GM19193 (cell line): Measurements from ENCODE around the gene NUBP1.

ENCODE experiments used
- POLR2A ChIP-seq: IDR thresholded peaks from 4 replicates; pipeline ENCODE4 v1.6.1; 2011; ENCODE audit not compliant: insufficient read depth, insufficient read length; ENCODE audit errors: extremely low read depth

The NUBP1 gene

GRCh38 chr16:10743227-10743609, 424 bp upstream of the NUBP1 start:
- TF ChIP-seq POLR2A, result no peak

GRCh38 chr16:10744370-10745030, 858 bp downstream of the NUBP1 start:
- no peak for TF ChIP-seq POLR2A

GRCh38 chr16:10745841-10746240, 2.2 kb downstream of the NUBP1 start:
- no peak for TF ChIP-seq POLR2A

DNA sequence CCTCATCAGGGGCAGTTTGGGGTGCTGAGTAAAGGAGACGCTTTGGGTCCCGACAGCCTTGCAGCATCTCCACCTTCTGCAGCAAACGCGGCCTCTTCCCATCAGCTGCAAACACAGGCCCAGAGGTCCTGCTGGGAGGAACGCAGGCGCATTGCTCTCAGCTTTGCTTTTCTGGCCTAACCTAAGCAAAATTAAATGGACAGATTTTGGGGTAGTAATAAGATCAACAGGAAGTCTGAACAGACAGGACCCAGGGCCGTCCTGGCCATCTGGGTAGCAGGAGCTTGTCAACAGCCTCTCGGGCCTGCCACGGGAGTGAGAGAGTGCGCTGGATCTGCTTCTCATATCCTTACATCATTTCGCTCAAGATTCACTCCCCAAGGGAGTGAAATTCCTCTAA, 7.2 kb downstream of the NUBP1 start:
- no peak for TF ChIP-seq POLR2A

DNA sequence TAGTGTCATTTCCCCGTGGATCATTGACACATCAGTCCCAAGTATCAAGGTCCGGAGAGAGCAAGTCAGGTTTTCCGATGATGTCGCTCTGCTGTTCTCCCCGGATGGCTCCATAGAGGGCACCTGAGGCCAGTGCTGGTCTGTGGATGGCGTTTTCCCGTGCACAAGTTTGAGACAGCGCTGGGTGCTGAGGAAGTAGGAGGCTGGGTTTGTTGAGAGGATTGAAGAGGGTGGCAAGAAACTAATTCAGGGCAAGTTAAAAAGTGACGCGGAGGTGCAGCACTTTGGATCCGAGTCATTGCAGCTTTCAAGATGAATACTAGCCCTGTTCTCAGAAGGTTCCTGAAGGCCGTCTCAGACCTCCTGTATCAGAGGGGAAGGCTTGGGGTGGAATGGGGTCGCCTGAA, 7.7 kb downstream of the NUBP1 start:
- no peak for TF ChIP-seq POLR2A

DNA sequence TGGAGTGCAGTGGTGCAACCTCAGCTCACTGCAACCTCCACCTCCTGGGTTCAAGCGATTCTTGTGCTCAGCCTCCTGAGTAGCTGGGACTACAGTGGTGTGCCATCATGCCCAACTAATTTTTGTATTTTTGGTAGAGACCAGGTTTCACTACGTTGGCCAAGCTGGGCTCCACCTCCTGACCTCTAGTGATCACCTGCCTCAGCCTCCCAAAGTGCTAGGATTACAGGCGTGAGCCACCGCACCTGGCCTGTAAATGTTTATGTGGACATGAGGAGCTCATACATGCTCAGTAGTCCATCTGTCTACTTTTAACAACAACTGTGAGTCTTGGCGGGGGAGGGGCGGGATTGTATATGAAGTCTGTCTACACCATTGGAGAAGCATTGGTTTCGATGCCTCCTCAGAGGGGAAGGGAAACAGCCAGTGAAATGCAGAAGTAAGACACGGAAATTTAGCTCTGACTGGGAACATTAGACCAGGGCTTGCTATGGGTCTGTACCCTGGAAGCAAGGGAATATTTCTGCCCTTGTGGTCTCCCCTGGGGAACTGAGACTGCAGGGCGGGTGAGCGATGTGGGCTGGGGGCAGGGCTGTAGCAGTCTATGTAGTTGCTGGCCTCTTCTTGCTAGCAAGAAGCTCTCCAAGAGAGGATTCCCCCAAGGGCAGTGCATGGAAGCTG, 9.3 kb downstream of the NUBP1 start:
- TF ChIP-seq POLR2A, result no peak

DNA sequence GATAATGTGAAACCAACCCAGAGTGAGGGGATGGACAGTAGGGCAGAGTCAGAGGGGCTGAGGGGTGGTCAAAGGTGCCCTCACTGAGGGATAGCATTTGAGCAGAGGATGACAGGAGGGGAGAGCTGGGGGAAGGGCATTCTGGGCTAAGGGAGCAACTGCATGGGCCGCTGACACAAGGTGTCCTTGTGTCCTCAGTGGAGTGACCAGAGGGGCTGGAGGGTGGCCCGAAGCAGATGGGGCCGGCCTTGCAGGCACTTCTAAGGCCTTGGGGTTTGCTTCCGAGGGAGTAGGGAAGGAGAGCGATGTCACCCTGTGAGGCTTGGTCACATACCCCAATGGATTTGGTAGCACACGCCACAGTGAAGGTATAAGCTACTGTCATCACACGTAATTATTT, 10.0 kb downstream of the NUBP1 start:
- TF ChIP-seq POLR2A, result no peak

DNA sequence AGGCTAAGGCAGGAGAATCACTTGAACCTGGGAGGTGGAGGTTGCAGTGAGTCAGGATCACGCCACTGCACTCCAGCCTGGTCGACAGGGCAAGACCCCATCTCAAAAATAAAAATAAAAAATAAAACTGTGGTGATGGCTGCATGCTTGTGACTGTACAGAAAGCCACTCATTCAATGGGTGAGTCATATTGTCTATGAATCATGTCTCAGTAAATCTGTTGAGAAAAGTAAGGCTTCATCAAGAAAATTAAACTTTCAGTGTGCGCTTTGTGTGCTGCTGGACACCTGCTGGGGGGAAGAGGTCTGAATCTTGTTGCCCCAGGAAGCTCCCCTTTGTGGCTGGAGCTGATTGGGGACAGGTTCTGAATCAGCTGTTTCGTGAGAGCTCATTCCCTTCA, 11.3 kb downstream of the NUBP1 start:
- TF ChIP-seq POLR2A, result no peak

- TF ChIP-seq POLR2A, result no peak
Observed at GRCh38 chr16:10756574-10756973, 12.9 kb downstream of the NUBP1 start.

DNA sequence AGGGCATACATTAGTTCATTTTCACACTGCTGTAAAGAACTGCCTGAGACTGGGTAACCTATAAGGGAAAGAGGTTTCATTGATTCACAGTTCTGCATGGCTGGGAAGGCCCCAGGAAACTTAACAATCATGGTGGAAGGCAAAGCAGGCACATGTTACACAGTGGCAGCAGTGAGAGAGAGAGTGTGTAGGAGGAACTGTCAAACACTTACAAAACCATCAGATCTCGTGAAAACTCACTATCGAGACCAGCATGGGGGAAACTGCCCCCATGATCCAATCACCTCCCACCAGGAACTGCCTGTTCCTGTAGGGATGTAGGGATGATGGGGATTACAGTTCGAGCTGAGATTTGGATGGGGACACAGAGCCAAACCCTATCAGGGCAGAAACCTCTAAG, 17.2 kb downstream of the NUBP1 start:
- TF ChIP-seq POLR2A, result no peak

GRCh38 chr16:10761373-10761772, 17.7 kb downstream of the NUBP1 start:
- TF ChIP-seq POLR2A, result no peak

GRCh38 chr16:10762336-10763016, 18.8 kb downstream of the NUBP1 start:
- no peak for TF ChIP-seq POLR2A

DNA sequence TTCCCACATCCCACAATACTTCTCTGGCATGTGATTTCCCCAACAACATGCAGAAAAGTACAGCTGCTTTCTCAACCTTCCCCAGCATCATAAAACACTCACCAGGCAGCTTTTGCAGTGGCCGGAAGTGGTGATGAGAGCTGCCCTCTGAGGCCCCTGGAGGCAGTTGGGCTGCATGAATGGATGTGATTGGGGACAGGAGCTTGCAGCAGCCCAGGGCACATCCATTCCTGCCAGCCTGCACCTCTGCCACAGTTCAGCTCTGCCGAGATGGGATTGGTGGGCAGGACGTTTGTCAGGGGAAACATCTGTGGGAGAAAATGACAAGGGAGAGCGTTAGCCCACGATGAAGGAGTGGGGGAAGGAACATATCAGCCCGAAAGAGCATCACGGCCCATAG, 19.8 kb downstream of the NUBP1 start:
- no peak for TF ChIP-seq POLR2A

GRCh38 chr16:10765772-10766171, 22.1 kb downstream of the NUBP1 start:
- TF ChIP-seq POLR2A, result peak; percentile 32

- no peak for TF ChIP-seq POLR2A
Observed at GRCh38 chr16:10767127-10767526, 23.5 kb downstream of the NUBP1 start.

DNA sequence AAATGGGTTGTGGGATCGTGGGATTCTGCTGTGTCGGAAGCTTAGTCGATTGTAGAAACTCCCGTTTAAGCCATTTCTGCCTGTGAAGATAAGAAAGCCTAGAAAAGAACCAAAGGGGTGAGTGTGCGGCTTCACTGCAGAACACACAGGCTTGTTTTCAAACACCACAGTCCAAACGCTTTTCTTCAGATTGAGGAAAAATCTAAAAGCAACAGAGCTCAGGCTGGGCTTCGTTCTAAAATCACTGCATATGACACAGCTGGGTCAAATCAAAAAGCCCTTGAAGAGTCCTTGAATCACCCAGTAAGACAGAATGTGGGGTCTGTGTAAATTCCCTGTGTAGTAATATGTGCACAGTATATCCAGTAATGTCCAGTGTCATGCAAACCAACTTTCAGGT, 25.7 kb downstream of the NUBP1 start:
- TF ChIP-seq POLR2A, result no peak
